Hepatocyte (in vitro differentiated cells): ENCODE results near the gene POC1B. TPM values are rescaled to one million over a fixed set of nuclear protein-coding genes. Genes with fewer than 3 reads are reported as not detected.

Experiments used
- DNase-seq: peaks from one replicate; pipeline ENCODE4 v3.0.0-alpha.2; 2016; ENCODE audit warnings: low spot score
- H2AFZ ChIP-seq: fragments of 200-600 bp; sonication (generic); 2 replicates; pipeline ENCODE4 v1.6.0; 2016; ENCODE audit warnings: antibody characterized with exemption, mild to moderate bottlenecking
- H3K27ac ChIP-seq: fragments of 200-600 bp; sonication (generic); 2 replicates; pipeline ENCODE4 v1.5.1; 2016; ENCODE audit warnings: mild to moderate bottlenecking
- H3K27me3 ChIP-seq: fragments of 200-600 bp; sonication (generic); 2 replicates; pipeline ENCODE4 v1.6.1; 2016
- H3K36me3 ChIP-seq: fragments of 200-600 bp; sonication (generic); replicated peaks from 2 replicates; pipeline ENCODE4 v1.5.1; 2016; ENCODE audit warnings: low read depth; ENCODE audit not compliant: insufficient read depth
- H3K4me1 ChIP-seq: fragments of 200-600 bp; sonication (generic); 2 replicates; pipeline ENCODE4 v1.5.1; 2016; ENCODE audit warnings: mild to moderate bottlenecking, moderate library complexity; ENCODE audit not compliant: insufficient read depth
- H3K4me2 ChIP-seq: fragments of 200-600 bp; sonication (generic); 2 replicates; pipeline ENCODE4 v1.6.0; 2016
- H3K4me3 ChIP-seq: fragments of 200-600 bp; sonication (generic); 2 replicates; pipeline ENCODE4 v1.5.1; 2016; ENCODE audit warnings: mild to moderate bottlenecking
- H3K79me2 ChIP-seq: fragments of 200-600 bp; sonication (generic); 2 replicates; pipeline ENCODE4 v1.6.0; 2017; ENCODE audit warnings: mild to moderate bottlenecking
- H3K9me2 ChIP-seq: fragments of 200-600 bp; sonication (generic); replicated peaks from 2 replicates; pipeline ENCODE4 v1.6.0; 2017; ENCODE audit warnings: mild to moderate bottlenecking; ENCODE audit not compliant: insufficient read depth
- H3K9me3 ChIP-seq: fragments of 200-600 bp; sonication (generic); 2 replicates; pipeline ENCODE4 v1.5.1; 2016; ENCODE audit warnings: low read depth, mild to moderate bottlenecking
- H4K20me1 ChIP-seq: fragments of 200-600 bp; sonication (generic); 2 replicates; pipeline ENCODE4 v1.6.0; 2016; ENCODE audit warnings: mild to moderate bottlenecking; ENCODE audit not compliant: insufficient read depth, poor library complexity, severe bottlenecking
- CTCF ChIP-seq: fragments of 200-600 bp; sonication (generic); IDR thresholded peaks from 2 replicates; pipeline ENCODE4 v1.5.1; 2016; ENCODE audit warnings: antibody characterized with exemption, mild to moderate bottlenecking; ENCODE audit not compliant: poor library complexity
- EZH2 ChIP-seq: fragments of 200-600 bp; sonication (generic); IDR thresholded peaks from 2 replicates; pipeline ENCODE4 v1.6.1; 2016; ENCODE audit warnings: antibody characterized with exemption, mild to moderate bottlenecking, borderline replicate concordance
- EZH2phosphoT487 ChIP-seq: fragments of 200-600 bp; sonication (generic); IDR thresholded peaks from one replicate; pipeline ENCODE4 v1.6.1; 2018; ENCODE audit warnings: antibody characterized with exemption, mild to moderate bottlenecking, low read depth, moderate library complexity; ENCODE audit not compliant: unreplicated experiment, severe bottlenecking
- WGBS: methylation state at CpG from one replicate; pipeline ENCODE4 v1.1.6; 2016; ENCODE audit warnings: low lambda C conversion rate; ENCODE audit errors: missing lambda C conversion rate; 5-methylcytosine and 5-hydroxymethylcytosine counted together
- polyA plus RNA-seq: library from polyadenylated mRNA; unstranded; fragments of >200 nt; fragmentation: Nextera tagmentation; extraction: Ambion mirVana; gene quantifications from 2 replicates; pipeline ENCODE4 v1.2.1, GENCODE V29; 2016
- total RNA-seq: library from RNA; depleted of rRNA; stranded (reverse); fragments of >200 nt; gene quantifications from 2 replicates; pipeline ENCODE4 v1.2.3, GENCODE V29; 2014

POC1B gene
- total and polyA plus RNA-seq, 2 experiments from 2014 or later = 11.6 to 18.9 TPM

GRCh38 chr12:89472508-89472907 lies 53.3 kb downstream of the POC1B start:
- Histone ChIP-seq H3K4me1 (no peaks in the 10 kb centered on the region), H3K9me3 (no peaks in the 10 kb centered on the region), H3K9me2 (no peaks in the 10 kb centered on the region), H4K20me1 (no peaks in the 10 kb centered on the region), H3K4me3 (no peak overlapping the region), H3K36me3 (no peaks in the 10 kb centered on the region), H3K79me2 (no peaks in the 10 kb centered on the region), H2AFZ (no peak overlapping the region), H3K27me3 (no peaks in the 10 kb centered on the region), H3K4me2 (no peak overlapping the region), H3K27ac (no peak overlapping the region)
- 84% methylated on average over 2 of the region's 2 CpGs for WGBS
- DNase-seq = no peak
- TF ChIP-seq CTCF = no peak
- TF ChIP-seq EZH2 = no peak

GRCh38 chr12:89470741-89471509 lies 54.9 kb downstream of the POC1B start:
- H3K4me2 ChIP-seq = no peak overlapping the region
- H4K20me1 ChIP-seq = no peaks in the 10 kb centered on the region
- H3K36me3 ChIP-seq = no peaks in the 10 kb centered on the region
- no peaks in the 10 kb centered on the region for H3K27me3 ChIP-seq
- peak; percentile 67 for DNase-seq
- H3K9me2 ChIP-seq = no peaks in the 10 kb centered on the region
- WGBS = 65% methylated on average over 3 of the region's 3 CpGs
- H3K79me2 ChIP-seq = no peaks in the 10 kb centered on the region
- H3K4me1 ChIP-seq = no peaks in the 10 kb centered on the region
- H3K4me3 ChIP-seq = no peak overlapping the region
- H2AFZ ChIP-seq = no peak overlapping the region
- peak; percentile 67 for TF ChIP-seq CTCF
- TF ChIP-seq EZH2 = no peak
- TF ChIP-seq EZH2phosphoT487 = no peak
- H3K27ac ChIP-seq = no peak overlapping the region
- no peaks in the 10 kb centered on the region for H3K9me3 ChIP-seq

GRCh38 chr12:89469361-89469760 lies 56.5 kb downstream of the POC1B start:
- Histone ChIP-seq H3K9me3 (no peaks in the 10 kb centered on the region), H3K79me2 (no peaks in the 10 kb centered on the region), H3K4me2 (no peak overlapping the region), H3K9me2 (no peaks in the 10 kb centered on the region), H2AFZ (no peak overlapping the region), H3K4me3 (no peak overlapping the region), H3K27ac (no peak overlapping the region), H3K27me3 (no peaks in the 10 kb centered on the region), H4K20me1 (no peaks in the 10 kb centered on the region), H3K36me3 (no peaks in the 10 kb centered on the region), H3K4me1 (no peaks in the 10 kb centered on the region)
- no peak for DNase-seq
- WGBS = 76% methylated on average over 3 of the region's 3 CpGs
- TF ChIP-seq EZH2phosphoT487 (no peak), CTCF (no peak), EZH2 (no peak)
